Fibroblast of gingiva (primary cell): ENCODE data around the gene OTX2.

Experiments
- DNase-seq: peaks from one replicate; pipeline ENCODE4 v3.0.0-alpha.2; 2011; ENCODE audit warnings: low read depth

OTX2 gene

GRCh38 chr14:56812364-56813141, 2.3 kb upstream of the OTX2 start:
- DNase-seq, result no peak

- no peak for DNase-seq
These were observed 1.5 kb upstream of the OTX2 start for GRCh38 chr14:56811593-56812363.

- DNase-seq, result no peak
These were observed 735 bp upstream of the OTX2 start for GRCh38 chr14:56810836-56811592.

GRCh38 chr14:56809270-56810146, 771 bp downstream of the OTX2 start:
- DNase-seq, result no peak

GRCh38 chr14:56808383-56809269, 1.7 kb downstream of the OTX2 start:
- DNase-seq, result no peak

- DNase-seq, result no peak
These were observed 2.2 kb downstream of the OTX2 start for GRCh38 chr14:56808110-56808382.

GRCh38 chr14:56807386-56808109, 2.7 kb downstream of the OTX2 start:
- no peak for DNase-seq

GRCh38 chr14:56806760-56807159, 3.5 kb downstream of the OTX2 start:
- no peak for DNase-seq

GRCh38 chr14:56805992-56806727, 4.1 kb downstream of the OTX2 start:
- DNase-seq, result no peak

GRCh38 chr14:56805201-56805991, 4.9 kb downstream of the OTX2 start:
- DNase-seq, result no peak

GRCh38 chr14:56803816-56804535, 6.3 kb downstream of the OTX2 start:
- DNase-seq, result no peak

- DNase-seq, result no peak
These were observed 8.4 kb downstream of the OTX2 start for GRCh38 chr14:56801920-56802319.

GRCh38 chr14:56799343-56799645, 11.0 kb downstream of the OTX2 start:
- no peak for DNase-seq

GRCh38 chr14:56798447-56799342, 11.6 kb downstream of the OTX2 start:
- no peak for DNase-seq

- no peak for DNase-seq
These were observed 12.5 kb downstream of the OTX2 start for GRCh38 chr14:56797569-56798446.

GRCh38 chr14:56797003-56797568, 13.2 kb downstream of the OTX2 start:
- no peak for DNase-seq
